Aorta (tissue), 5 donors: ENCODE data around the gene TUBA4A. TPM values are rescaled to one million over a fixed set of nuclear protein-coding genes. Genes with fewer than 3 reads are reported as not detected.

Experiments
- ATAC-seq: fragments of 200-7000 bp; cut with Tn5 transposase; one replicate; pipeline ENCODE4 v1.9.1; 2022; ENCODE audit warnings: moderate library complexity; ENCODE audit not compliant: low FRiP score
- DNase-seq, 2 donors: peaks; one replicate each; pipeline ENCODE4 v3.0.0-alpha.2; 2020
- H3K27ac ChIP-seq, 2 donors: one replicate each; pipeline ENCODE4 v1.5.1; 2013; ENCODE audit warnings: low read length in 2 of 2, mild to moderate bottlenecking in 2 of 2, moderate library complexity in 2 of 2, control low read depth in 1 of 2, inconsistent platforms in 1 of 2, low read depth in 1 of 2
- H3K27me3 ChIP-seq, 2 donors: one replicate each; pipeline ENCODE4 v1.6.1; 2013; ENCODE audit warnings: control low read depth in 1 of 2, low read length in 1 of 2, mild to moderate bottlenecking in 1 of 2, moderate library complexity in 1 of 2; ENCODE audit not compliant: insufficient read depth in 2 of 2, control insufficient read depth in 1 of 2
- H3K36me3 ChIP-seq, 2 donors: one replicate each; pipeline ENCODE4 v1.6.1; 2013; ENCODE audit warnings: control low read depth in 1 of 2, low read length in 1 of 2, mild to moderate bottlenecking in 1 of 2; ENCODE audit not compliant: insufficient read depth in 2 of 2, control insufficient read depth in 1 of 2
- H3K4me1 ChIP-seq, 2 donors: one replicate each; pipeline ENCODE4 v1.6.1; 2013; ENCODE audit warnings: low read length in 2 of 2, control low read depth in 1 of 2, mild to moderate bottlenecking in 1 of 2, moderate library complexity in 1 of 2; ENCODE audit not compliant: insufficient read depth in 2 of 2, control insufficient read depth in 1 of 2
- H3K4me3 ChIP-seq, 2 donors: one replicate each; pipeline ENCODE4 v1.5.1; 2013; ENCODE audit warnings: low read length in 2 of 2, control low read depth in 1 of 2, mild to moderate bottlenecking in 1 of 2
- H3K9me3 ChIP-seq: one replicate; pipeline ENCODE4 v1.6.1; 2013; ENCODE audit warnings: mild to moderate bottlenecking, low read length; ENCODE audit not compliant: control insufficient read depth
- WGBS, 2 donors: extraction: QIAGEN DNeasy Blood & Tissue Kit; methylation state at CpG; one replicate each; pipeline ENCODE4 v1.1.7; 2013; 5-methylcytosine and 5-hydroxymethylcytosine counted together
- intact Hi-C, 2 donors: fragments of 100-400 bp; cut with DNase I; formaldehyde crosslinking; loops; one replicate each; pipeline versions ENCODE4 v1.14.2 to v1.15.0; 2022
- polyA plus RNA-seq, 2 donors: library from polyadenylated mRNA; stranded (reverse); fragments of 200-250 nt; gene quantifications; one replicate each; pipeline ENCODE4 v1.2.3, GENCODE V29; 2013
- total RNA-seq, 2 donors: library from RNA; stranded (reverse); fragmentation: NEBNext Ultra II Directional; extraction: Animal tissue kit (Norgen Biotek cat#: 25700); gene quantifications; one replicate each; pipeline ENCODE4 v1.2.1, GENCODE V29; 2021
- donor health status: healthy with polysubstance abuse.
- donor health status: Bipolar disorder and iron deficiency.
- donor health status: DM: no; HTN: no; CAD: no.
- donor health status: DM: no; HTN: no; CAD: no.
- donor health status: DM: yes; HTN: yes; CAD: no.

The TUBA4A gene
- total and polyA plus RNA-seq, 4 donors = 20.3 to 59.2 (median 46.3) TPM

DNA sequence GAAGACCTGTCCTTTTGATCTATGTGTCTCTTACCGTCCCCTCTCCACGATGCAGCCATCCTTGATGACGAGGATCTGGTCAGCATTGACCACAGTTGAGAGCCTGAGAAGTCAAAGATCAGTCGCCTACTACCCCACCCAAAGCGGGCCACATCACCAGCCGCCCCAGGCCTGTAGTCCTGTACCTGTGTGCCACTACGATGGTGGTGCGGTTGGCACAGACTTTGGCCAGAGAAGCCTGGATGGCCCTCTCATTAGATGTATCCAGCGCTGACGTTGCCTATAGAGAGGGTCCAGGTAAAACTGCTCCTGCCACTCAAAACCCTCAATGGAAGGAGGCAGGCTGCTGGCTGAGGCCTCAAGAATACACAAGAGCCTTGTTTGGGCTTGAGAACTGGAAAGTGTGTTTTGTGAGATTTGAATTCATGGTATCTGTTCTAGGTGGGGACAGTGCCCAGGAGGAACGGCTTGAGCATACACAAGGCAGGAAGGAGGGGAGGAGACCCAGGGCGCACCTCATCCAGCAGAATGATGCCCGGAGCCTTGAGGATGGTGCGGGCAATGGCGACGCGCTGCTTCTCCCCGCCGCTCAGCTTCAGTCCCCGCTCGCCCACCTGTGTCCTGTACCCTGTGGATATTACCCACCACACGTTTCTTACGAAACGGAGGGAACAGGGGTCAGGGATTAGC lies 43.4 kb downstream of the TUBA4A start:
- ATAC-seq (no peak), DNase-seq (no peak)
- Histone ChIP-seq H3K27me3 (no peaks in the 10 kb centered on the region), H3K36me3 (peaks cover 0 to 6% of the 10 kb centered on the region in 2 donors), H3K4me1 (no peaks in the 10 kb centered on the region), H3K4me3 (no peak overlapping the region), H3K9me3 (no peaks in the 10 kb centered on the region), H3K27ac (no peak overlapping the region)
- WGBS, 2 donors = 91 to 93% methylated on average over 24 of the region's 24 CpGs
- intact Hi-C loops = no loop called here

DNA sequence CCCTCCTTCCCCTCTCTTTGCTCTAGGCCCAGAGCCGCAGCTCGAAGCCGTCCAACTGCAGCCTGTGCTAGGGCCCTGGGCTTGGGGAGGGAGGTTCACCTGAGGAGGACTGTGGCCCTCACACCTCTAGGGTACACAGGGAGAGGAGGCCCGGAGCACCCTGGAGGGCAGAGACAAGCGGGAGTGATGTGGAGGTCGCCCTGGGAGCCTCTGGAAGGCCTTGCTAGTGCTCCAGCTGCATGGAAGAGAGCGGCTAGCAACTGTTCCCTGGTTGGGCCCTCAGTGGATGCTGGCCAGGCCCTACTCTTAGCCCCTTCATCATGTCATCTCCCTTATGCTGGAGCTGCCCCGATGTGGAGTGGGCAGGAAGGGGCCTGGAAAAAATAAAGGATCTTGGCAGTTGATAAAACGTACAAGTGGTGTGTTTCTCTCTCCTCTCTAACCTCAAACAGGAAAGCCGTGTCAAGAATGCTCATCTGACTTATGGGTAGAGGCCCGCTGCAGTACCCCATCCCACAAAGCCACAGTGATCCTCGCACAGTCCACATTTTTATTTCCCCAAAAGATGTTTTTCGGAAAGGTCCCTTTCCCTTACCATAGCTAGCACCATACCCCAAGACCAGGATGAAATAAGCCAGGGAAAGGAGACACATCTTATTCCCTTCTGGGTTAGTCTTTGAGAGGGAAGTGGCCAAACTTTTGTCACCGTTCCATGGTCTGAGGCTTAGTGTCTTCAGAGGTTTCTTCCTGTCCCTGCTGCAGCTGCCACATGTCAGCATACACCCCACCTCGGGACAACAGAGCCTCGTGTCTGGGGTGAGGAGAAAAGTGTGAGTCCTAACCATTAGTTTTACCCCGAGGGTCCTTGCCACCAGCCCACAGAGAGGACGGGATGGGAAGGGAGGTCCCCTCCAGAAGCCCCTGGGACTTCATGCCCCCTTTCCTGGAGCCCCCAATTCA lies 44.2 kb downstream of the TUBA4A start:
- WGBS, 2 donors = 84 to 86% methylated on average over 18 of the region's 18 CpGs
- Histone ChIP-seq H3K9me3 (no peaks in the 10 kb centered on the region), H3K4me1 (no peaks in the 10 kb centered on the region), H3K27ac (no peak overlapping the region), H3K4me3 (no peak overlapping the region), H3K27me3 (no peaks in the 10 kb centered on the region), H3K36me3 (peaks cover 0 to 6% of the 10 kb centered on the region in 2 donors)
- DNase-seq = no peak
- intact Hi-C loops = no loop called here
- ATAC-seq = no peak

DNA sequence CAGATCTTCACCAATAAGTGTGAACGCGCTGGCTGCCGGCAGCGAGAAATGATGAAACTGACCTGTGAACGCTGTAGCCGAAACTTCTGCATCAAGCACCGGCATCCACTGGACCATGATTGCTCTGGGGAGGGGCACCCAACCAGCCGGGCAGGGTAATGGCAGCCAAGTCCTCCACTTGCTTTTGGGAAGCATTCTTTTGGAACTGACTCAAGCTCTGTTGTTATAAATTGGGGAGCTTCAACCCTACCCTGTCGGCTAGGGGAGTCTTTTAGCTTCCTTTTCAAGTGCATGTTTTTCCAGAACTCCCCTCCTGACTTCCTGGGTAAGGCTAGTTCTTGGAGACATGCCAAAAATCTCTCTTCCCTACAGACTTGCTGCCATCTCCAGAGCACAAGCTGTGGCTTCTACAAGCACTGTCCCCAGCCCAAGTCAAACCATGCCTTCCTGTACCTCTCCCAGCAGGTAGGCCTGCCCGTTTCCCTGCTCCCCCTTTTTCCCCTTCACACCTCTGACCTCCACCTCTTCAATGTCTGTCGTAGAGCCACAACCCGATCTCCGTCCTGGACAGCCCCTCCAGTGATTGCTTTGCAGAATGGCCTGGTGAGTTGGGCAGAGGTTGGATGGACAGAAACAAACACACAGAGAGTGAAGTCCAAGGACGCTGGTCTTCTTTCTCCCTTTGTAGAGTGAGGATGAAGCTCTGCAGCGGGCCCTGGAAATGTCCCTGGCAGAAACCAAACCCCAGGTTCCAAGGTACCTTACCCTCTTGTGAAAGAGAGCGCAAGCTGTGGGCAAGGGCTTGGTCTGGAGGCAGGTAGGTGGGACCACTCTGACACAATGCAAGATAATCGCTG lies 45.6 kb downstream of the TUBA4A start:
- H3K27ac ChIP-seq = no peak overlapping the region
- ATAC-seq = no peak
- no peak for DNase-seq
- no peaks in the 10 kb centered on the region for H3K9me3 ChIP-seq
- no peaks in the 10 kb centered on the region for H3K4me1 ChIP-seq
- H3K27me3 ChIP-seq = no peaks in the 10 kb centered on the region
- 63 to 65% methylated on average over 17 of the region's 17 CpGs for WGBS, 2 donors
- H3K36me3 ChIP-seq = peaks cover 0 to 6% of the 10 kb centered on the region in 2 donors
- H3K4me3 ChIP-seq = no peak overlapping the region
- intact Hi-C loops = no loop called here

DNA sequence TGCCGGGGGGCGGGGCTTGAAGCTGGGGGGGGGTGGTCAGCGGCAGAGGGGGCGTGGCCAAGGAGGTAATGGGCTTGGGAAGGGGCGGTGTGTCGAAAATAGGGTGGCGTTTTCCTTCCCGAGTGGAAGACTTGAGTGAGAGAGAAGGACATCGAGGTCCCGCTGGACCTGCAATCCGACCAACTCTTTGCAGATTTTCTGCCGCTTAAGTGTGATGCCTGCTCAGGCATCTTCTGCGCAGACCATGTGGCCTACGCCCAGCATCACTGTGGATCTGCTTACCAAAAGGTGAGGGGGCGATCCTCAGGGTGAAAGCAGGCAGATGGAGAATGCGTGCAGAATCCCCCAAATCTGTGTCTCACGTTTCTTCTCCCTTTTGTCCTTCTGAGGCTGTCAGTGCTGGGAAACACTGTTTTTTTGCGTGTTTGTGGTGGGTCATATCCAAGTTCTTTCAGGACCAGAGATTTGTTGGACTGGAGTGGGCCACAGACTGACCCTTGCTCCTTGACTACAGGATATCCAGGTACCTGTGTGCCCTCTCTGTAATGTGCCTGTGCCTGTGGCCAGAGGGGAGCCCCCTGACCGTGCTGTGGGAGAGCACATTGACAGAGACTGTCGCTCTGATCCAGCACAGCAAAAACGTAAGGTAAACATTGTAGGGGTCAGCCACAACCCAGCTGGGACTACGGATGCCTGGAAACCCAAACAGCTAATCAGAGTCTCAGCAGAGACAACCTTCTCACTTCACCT lies 46.4 kb downstream of the TUBA4A start:
- no peak for ATAC-seq
- H3K36me3 ChIP-seq = peaks cover 0 to 6% of the 10 kb centered on the region in 2 donors
- H3K4me1 ChIP-seq = no peaks in the 10 kb centered on the region
- peak overlapping the region; percentile 31 to 55 for H3K4me3 ChIP-seq
- no peaks in the 10 kb centered on the region for H3K27me3 ChIP-seq
- 3 to 4% methylated on average over 18 to 22 of the region's 22 CpGs for WGBS, 2 donors
- H3K27ac ChIP-seq = peak overlapping the region in 1 of 2 donors; percentile 58
- DNase-seq = no peak
- intact Hi-C loops = no loop called here
- H3K9me3 ChIP-seq = no peaks in the 10 kb centered on the region

DNA sequence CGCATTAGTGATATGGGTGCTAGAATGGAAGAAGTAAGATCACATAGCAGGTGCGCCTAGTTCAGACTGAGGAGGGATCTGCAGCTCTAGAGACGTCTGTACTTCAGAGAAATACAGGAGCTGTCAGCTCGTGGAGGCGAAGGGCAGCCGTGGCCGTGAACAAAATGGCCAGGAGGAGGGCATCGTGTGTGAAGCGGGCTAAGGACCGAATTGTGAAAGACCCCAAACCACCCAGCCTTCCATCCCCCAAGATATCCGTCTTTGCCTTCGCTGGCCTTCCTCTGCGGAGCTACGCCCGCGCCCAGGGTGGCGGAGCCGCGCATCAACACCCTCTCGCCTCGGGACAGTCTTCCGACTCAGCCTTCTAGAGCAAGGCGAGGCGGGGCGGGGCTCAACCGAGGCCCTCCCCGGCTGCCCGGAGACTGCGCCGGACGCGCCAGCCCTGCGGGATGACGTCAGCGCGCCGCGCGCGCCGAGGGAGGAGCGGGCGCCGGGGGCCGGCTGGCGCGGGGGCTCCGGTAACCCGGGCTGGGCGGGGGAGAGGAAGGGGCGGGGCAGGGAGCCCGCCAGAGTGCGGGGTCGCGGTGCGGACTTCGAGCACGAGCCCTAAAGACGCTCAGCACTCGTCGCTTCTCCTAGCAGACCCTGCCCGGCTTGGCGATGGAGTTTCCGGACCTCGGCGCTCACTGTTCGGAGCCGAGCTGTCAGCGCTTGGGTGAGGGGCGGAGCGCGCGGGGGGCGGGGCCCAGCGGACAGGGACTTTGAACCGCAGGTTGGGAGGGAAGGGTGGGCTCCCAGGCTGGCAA lies 47.2 kb downstream of the TUBA4A start, which contains the start of gene ZFAND2B:
Gene ZFAND2B, plus strand, starts transcription at position 455 of the 806 bp plus-strand sequence. Its CDS starts 206 bp downstream, at position 661.
- H3K4me1 ChIP-seq = no peaks in the 10 kb centered on the region
- peak within 1 kb of the TSS; percentile 58 to 61 for H3K27ac ChIP-seq
- 1% methylated on average over 46 to 76 of the region's 76 CpGs for WGBS, 2 donors
- intact Hi-C loops = loop anchor here in 1 of 2 donors (1.0 kb wide), 1 partner anchor 28 kb away; the partner anchor contains the start of gene RETREG2
- no peaks in the 10 kb centered on the region for H3K27me3 ChIP-seq
- peak within 1 kb of the TSS; percentile 31 to 55 for H3K4me3 ChIP-seq
- peaks cover 0 to 6% of the 10 kb centered on the region in 2 donors for H3K36me3 ChIP-seq
- H3K9me3 ChIP-seq = no peaks in the 10 kb centered on the region
- peak; percentile 97 to 98 for DNase-seq
- ATAC-seq = peak; percentile 97

DNA sequence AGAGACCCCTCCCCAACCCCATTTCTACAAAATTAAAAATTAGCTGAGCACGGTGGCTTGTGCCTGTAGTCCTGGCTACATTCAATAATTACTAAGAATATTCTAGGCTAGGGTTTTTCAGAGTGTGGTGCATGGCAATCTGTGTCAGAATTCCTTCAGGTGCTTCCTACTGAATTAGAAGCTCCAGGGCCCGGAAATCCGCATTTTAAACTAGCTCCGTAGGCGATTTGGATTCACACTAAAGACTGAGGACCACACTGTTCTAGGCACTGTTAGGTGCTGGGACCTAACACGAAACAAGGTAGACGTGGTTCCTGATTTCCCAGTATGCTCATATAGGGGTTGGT lies 47.8 kb downstream of the TUBA4A start:
- intact Hi-C loops = loop anchor here in 1 of 2 donors (1.0 kb wide), 1 partner anchor 28 kb away; the partner anchor contains the start of gene RETREG2

DNA sequence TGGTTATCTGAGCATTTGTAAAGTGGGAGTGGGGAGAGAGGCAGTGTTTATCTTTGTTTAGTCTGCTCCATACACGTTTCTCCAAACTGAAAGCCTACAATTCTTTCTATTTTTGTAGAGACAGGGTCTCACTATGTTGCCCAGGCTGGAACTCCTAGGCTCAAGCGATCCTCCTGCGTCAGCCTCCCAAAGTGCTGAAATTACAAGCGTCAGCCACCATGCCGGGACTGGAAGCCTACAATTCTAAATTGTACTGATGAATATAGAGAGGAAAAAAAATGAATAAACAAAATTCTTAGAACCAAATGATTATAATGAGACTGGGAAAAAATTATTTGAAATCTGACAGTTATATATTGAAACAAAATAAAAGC lies 48.6 kb downstream of the TUBA4A start:
- no peaks in the 10 kb centered on the region for H3K9me3 ChIP-seq
- WGBS, 2 donors = 76 to 81% methylated on average over 5 of the region's 5 CpGs
- intact Hi-C loops = no loop called here
- H3K36me3 ChIP-seq = peaks cover 0 to 4% of the 10 kb centered on the region in 2 donors
- no peak overlapping the region for H3K4me3 ChIP-seq
- DNase-seq = no peak
- no peaks in the 10 kb centered on the region for H3K4me1 ChIP-seq
- no peak for ATAC-seq
- no peaks in the 10 kb centered on the region for H3K27me3 ChIP-seq
- H3K27ac ChIP-seq = no peak overlapping the region

More for the DNA sequence above, 47.8 kb downstream of the TUBA4A start:
- Histone ChIP-seq H3K27me3 (no peaks in the 10 kb centered on the region), H3K27ac (peak overlapping the region; percentile 3 to 58), H3K36me3 (peaks cover 0 to 6% of the 10 kb centered on the region in 2 donors), H3K4me3 (peak overlapping the region; percentile 12 to 55), H3K9me3 (no peaks in the 10 kb centered on the region), H3K4me1 (no peaks in the 10 kb centered on the region)
- peak; percentile 6 for ATAC-seq
- no peak for DNase-seq
- WGBS, 2 donors = 16% methylated on average over 7 of the region's 7 CpGs
